WI38 (cell line): ENCODE results near the gene SUSD6.
"Not testable (repeated sequence)": the region's sequence is repeated elsewhere in the genome, so short reads cannot be mapped to it uniquely, and the experiment has no call there.

Experiments used
- H3K4me3 ChIP-seq: 2 replicates; pipeline ENCODE4 v1.5.1; 2011; ENCODE audit warnings: low read depth, mild to moderate bottlenecking, control low read depth, low read length
- CTCF ChIP-seq: IDR thresholded peaks from 2 replicates; pipeline ENCODE4 v1.5.1; 2012; ENCODE audit warnings: low read depth, mild to moderate bottlenecking, control low read depth, low read length

SUSD6 gene

GRCh38 chr14:69715725-69716477, 104.5 kb downstream of the SUSD6 start:
- H3K4me3 ChIP-seq = no peak overlapping the region
- no peak for TF ChIP-seq CTCF

GRCh38 chr14:69716478-69717187, 105.2 kb downstream of the SUSD6 start:
- H3K4me3 ChIP-seq = no peak overlapping the region
- TF ChIP-seq CTCF = no peak

- not testable (repeated sequence) for H3K4me3 ChIP-seq
Observed at GRCh38 chr14:69718614-69719013, 107.2 kb downstream of the SUSD6 start.

- no peak overlapping the region for H3K4me3 ChIP-seq
- no peak for TF ChIP-seq CTCF
Observed at GRCh38 chr14:69719501-69719951, 108.1 kb downstream of the SUSD6 start.

- no peak for TF ChIP-seq CTCF
- H3K4me3 ChIP-seq = no peak overlapping the region
Observed at GRCh38 chr14:69720912-69721311, 109.5 kb downstream of the SUSD6 start.

GRCh38 chr14:69726761-69727511, 115.5 kb downstream of the SUSD6 start:
- peak overlapping the region; percentile 29; the same call in 1 of the 2 replicates for H3K4me3 ChIP-seq
- peak; percentile 86 for TF ChIP-seq CTCF

GRCh38 chr14:69727860-69728259, 116.5 kb downstream of the SUSD6 start:
- no peak for TF ChIP-seq CTCF
- no peak overlapping the region for H3K4me3 ChIP-seq

GRCh38 chr14:69731919-69732598, 120.7 kb downstream of the SUSD6 start:
- H3K4me3 ChIP-seq = not testable (repeated sequence)

- not testable (repeated sequence) for H3K4me3 ChIP-seq
Observed at GRCh38 chr14:69736405-69736804, 125.0 kb downstream of the SUSD6 start.
